Activated T-cell treated with anti-CD3 and anti-CD28 coated beads, Interleukin-2, amount 50 U/mL, for 1 hour (primary cell): ENCODE results near the gene LTN1.
"Not testable (repeated sequence)": the region's sequence is repeated elsewhere in the genome, so short reads cannot be mapped to it uniquely, and the experiment has no call there.

ENCODE experiments used
- DNase-seq: peaks from one replicate; pipeline ENCODE4 v3.0.0-alpha.2; 2020

Gene LTN1, protein sequence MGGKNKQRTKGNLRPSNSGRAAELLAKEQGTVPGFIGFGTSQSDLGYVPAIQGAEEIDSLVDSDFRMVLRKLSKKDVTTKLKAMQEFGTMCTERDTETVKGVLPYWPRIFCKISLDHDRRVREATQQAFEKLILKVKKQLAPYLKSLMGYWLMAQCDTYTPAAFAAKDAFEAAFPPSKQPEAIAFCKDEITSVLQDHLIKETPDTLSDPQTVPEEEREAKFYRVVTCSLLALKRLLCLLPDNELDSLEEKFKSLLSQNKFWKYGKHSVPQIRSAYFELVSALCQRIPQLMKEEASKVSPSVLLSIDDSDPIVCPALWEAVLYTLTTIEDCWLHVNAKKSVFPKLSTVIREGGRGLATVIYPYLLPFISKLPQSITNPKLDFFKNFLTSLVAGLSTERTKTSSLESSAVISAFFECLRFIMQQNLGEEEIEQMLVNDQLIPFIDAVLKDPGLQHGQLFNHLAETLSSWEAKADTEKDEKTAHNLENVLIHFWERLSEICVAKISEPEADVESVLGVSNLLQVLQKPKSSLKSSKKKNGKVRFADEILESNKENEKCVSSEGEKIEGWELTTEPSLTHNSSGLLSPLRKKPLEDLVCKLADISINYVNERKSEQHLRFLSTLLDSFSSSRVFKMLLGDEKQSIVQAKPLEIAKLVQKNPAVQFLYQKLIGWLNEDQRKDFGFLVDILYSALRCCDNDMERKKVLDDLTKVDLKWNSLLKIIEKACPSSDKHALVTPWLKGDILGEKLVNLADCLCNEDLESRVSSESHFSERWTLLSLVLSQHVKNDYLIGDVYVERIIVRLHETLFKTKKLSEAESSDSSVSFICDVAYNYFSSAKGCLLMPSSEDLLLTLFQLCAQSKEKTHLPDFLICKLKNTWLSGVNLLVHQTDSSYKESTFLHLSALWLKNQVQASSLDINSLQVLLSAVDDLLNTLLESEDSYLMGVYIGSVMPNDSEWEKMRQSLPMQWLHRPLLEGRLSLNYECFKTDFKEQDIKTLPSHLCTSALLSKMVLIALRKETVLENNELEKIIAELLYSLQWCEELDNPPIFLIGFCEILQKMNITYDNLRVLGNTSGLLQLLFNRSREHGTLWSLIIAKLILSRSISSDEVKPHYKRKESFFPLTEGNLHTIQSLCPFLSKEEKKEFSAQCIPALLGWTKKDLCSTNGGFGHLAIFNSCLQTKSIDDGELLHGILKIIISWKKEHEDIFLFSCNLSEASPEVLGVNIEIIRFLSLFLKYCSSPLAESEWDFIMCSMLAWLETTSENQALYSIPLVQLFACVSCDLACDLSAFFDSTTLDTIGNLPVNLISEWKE (N-terminal part only)

DNA sequence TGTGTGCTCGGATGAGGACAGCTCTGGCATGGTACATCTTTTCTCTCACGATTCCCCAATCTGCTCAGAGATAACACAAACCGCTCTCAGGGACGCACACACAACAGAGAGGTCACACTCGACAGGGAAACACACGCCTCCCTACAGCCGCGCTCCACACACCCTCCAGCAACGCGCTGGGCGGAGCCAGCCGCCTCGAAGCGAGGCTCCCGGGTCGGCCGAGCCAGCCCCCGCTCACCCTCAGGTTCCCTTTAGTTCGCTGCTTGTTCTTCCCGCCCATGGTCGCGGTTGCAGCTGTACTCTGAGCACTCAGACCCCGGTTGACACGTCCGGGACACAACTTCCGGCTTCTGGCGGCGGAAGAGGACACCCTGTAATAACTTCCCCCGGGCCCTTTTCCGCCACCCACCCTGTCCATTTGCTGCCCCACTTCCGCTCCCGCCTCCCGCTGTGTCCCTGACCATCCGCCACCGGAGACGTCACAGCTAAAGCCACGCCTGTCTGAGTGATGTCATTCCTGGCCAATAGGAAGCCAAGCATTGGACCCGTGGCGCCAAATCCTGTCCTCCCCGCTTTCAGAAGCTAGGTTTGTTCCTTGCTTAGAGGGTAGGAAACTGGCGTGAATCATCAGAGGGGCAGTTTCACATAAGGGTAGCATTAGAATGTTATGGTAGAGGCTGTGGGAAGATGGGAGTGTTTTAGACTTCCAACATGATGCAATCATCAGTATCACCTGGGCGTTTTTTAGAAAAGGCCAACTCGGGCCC lies at the start of gene LTN1:
Gene LTN1, minus strand, starts transcription at position 352 of the 767 bp plus-strand sequence. Its CDS starts 72 bp downstream, at position 280.
- DNase-seq = peak; percentile 98

DNA sequence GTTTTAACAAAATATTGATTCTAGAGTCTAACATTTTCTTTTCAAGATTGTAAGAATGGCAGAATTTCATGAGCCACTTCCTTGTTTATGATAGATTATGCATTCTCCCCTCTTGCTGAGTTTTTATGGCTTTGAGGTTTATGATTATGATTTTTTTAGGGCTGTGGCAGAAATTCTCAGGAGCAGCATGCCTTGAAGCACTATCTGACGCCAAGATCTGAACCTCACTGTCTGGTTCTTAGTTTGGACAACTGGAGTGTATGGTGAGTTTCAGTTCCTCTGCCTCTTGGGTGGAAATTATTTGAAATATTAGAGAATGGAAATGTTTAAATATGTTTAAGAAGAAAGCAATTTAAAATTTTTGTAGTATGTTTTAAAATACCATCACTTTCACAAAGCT lies 42.0 kb upstream of the LTN1 start:
- DNase-seq = no peak

DNA sequence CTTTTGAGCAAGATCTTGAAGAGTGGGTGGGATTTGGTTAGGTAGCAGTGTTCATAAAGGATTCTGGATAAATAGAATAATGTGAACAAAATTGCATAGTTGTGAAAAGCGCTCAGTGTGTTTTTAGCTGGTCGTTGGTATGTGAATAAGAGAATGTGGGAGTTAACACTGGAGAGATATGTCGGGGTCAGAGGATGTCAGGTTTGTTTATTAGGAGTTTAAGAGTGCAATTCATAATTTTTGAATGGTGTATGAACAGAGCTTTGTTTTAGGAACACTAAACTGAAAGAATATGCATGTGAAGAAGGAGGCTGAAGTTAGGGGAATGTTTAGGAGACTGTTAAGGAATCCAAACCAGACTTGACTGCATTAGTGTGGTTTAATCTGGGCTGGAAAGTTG lies 41.2 kb upstream of the LTN1 start:
- no peak for DNase-seq

DNA sequence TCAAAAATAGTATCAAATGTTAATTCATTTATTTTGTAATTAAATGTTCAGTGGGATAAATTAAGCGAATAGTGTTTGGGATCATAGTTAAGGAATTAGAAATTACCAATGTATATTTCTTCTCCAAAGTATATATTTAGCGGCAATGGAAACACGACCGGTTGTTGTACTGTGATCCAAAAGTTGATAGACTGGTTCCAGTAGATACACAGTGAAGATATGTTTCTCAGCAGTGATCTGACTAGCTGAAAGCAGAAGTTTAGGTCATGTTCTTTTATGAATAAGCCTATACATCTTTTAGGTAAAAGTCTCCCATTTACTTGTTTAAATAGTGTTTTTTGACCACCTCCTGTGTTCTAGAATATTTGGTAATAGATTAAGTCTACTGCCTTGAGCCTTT lies 40.6 kb upstream of the LTN1 start:
- no peak for DNase-seq

DNA sequence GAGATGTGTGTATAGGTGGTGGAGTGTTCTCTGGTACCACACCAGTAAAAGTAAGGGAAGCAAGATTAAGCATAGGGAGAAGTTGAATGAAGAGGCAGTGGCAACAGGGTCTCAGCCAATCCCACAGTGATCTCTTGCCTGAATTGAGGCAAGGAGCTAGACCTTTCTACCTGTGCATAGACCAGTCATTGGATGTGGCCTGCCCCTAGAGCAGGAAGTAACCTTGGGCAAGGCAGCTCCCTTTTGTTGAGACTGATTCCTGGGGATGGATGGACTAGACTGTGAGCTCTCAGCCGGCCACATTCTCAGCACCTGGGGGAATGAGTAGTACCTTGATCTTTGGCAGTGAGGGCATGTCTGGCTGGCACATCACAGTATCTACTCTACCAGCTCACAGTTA lies 38.2 kb upstream of the LTN1 start:
- DNase-seq = no peak

DNA sequence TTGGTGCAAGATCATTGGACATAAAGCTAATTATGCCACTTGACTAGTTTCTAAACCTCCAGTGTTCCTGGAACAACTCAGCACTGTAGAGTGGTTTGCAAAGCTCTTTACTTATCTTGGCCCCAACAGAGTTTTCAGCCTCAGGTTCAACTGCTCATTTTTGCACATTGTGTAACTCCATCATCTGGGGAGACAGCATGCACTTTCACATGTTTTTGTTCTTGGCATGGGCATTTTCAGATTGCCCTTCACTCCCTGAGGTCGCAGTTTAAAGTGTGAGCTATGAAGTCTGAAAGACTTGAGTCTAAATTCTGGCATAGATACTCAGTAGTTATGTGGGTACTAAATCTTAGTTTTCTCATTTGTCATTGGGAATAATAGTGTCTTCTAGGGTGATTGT lies 36.8 kb upstream of the LTN1 start:
- DNase-seq = no peak

DNA sequence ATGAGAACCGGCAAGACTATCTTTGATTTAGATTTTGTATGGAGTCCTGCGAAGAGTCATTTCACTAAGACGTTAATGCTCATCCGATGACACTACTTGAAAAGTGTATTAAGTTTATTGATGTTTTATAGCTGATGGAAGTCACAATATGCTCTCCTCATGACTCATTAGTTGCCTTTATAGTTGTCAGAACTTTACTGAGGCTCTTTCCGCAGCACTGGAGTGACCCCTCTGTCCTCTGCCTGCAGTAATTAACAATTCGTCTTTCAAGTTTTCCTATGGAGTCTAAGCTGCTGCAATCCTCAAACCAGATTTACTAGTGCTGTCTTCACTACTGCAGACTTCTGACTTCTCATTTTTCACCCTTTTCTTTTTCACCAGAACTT lies 32.6 kb upstream of the LTN1 start:
- DNase-seq = no peak

DNA sequence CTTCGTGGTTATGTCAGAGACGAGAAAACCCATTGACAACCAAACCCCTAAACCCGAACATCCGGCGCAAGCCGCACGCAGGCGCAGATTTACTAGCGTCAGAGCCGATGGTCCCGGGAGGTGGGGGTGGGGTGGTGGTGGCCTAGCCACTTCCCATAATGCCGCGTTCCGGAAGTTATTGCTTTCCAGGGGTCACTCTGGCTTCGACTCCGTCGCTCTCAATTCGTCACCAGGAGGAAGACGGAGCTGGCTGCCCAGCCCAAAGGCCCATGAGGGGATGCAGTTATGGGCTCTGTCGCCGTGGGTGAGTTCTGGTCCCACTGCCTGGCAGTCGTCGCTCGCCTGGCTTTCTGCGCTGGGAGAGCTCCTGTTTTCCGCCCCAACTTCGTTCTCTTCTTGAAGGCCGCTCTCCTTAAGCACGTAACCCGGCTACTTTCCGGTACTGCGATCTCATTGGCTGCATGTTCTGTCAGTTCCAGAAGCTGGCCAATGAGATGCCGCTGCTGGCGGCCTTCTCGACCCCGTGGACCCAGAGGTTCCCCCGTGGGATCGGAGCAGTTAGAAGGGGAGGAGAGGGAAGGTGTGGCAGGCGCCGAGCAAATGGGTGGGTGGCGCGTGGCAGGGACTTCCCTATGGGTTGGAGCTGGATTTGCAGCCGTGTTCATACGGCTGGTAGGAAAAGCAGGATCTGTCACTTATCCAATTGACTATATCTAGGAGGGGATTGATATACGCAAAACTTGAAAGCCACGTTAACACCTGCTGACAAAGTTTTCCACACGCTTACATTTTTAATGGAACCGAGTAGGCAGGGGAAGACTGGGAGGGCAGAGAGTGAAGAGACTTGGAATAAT lies 32.0 kb upstream of the LTN1 start, which contains the start of gene USP16:
Gene USP16, plus strand, starts transcription at position 195 of the 854 bp plus-strand sequence. CDS start 3,246 bp downstream, outside the sequence.
- peak; percentile 95 for DNase-seq

DNA sequence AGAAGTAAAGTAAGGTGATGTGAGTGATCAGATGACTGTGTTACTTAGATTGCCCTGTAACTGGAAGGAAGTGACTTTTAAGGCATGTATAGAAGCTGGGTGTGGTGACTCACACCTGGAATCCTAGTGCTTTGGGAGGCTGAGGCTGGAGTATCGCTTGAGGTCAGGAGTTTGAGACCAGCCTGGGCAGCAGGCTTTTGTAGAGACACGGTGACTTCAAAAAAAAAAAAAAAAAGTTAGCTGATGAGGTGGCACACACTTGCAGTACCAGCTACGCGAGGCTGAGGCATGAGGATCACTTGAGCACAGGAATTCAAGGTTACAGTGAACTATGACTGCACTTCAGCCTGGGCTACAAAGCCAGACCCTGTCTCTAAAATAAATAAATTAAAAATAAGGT lies 29.5 kb upstream of the LTN1 start:
- no peak for DNase-seq

DNA sequence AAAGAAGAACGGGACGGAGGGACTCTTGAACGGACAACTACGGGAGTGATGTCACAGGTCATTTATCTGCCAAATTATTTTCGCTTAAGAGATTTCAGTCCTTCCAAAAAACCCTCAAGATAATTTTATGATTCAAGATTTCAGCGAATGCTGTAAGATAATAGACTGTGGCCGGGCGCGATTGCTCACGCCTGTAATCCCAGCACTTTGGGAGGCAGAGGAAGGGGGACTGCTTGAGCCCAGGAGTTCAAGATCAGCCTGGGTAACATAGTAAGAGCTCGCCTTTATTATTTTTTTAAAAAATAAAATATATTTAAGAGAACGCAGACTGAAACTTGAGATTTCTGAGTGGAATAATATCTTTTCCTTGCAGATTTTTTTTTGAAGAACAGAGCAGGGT lies 25.9 kb upstream of the LTN1 start:
- no peak for DNase-seq

DNA sequence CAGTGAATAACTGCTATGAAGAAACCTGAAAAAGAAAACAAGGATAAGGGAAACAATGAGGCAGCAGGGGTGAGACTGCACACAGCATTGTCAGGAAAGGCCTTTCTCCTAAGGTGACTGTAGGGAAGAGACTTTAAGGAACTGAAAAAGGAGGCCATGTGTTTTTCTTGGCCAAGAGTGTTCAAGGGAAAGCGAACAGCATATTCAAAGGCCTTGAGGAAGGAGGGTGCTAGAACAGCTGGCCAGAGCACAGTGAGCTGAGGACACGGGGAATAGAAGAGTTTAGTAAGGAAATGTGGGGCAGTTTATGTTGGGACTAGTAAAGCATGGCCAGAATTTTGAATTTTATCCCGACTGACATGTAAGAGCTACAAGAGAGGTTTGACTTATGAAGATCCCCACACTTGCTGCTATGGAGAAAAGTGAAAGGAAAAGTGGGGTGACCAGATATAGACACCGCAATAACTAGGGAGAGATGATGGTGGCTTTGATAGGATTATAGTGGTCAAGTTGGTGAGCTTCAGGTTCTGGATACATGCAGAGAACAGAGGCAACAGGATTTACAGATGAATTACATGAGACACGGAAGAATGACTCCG lies 25.1 kb upstream of the LTN1 start:
- DNase-seq = no peak

DNA sequence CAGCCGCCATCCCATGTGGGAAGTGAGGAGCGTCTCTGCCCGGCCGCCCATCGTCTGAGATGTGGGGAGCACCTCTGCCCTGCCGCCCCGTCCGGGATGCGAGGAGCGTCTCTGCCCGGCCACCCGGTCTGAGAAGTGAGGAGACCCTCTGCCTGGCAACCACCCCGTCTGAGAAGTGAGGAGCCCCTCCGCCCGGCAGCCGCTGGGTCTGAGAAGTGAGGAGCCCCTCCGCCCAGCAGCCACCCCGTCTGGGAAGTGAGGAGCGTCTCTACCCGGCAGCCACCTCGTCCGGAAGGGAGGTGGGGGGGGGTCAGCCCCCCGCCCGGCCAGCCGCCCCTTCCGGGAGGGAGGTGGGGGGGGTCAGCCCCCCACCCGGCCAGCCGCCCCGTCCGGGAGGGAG lies 18.6 kb upstream of the LTN1 start:
- not testable (repeated sequence) for DNase-seq

DNA sequence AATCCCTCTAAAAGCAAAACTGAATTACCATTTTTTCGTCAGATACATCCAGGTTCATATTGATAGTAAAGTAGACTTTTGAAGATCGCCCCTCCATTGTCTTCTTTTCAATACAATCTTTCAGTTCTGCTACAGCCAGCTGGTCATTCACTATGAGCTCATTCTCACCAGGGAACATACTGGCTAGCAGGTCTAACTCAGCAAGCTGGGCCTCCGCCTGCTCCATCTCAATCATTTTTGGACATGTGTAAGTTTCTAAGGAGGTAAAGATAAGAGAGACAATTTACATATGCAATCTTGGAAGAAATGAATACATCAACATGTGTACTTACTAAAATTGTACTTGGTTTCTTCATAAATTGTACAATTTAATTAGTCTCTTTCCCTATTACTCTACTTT lies 15.7 kb upstream of the LTN1 start:
- DNase-seq = no peak

DNA sequence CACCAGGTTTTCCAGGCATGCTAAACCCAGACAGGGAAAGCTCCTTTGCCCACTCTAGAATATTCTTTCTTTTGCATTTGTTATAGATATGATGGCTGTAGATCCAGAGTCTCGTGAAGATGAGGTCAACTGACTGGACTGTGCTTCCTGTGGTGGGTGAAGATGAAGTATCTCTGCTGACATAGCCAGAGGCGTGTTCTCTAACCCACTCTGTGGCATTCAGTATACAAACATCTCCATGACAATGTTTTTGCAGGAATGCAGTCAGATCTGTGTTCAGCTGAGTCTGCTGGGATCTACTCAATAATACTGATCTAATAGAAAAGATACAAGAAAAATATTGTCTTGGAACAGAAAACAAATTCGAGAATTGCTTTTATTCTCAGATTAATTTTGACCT lies 15.1 kb upstream of the LTN1 start:
- DNase-seq = no peak

DNA sequence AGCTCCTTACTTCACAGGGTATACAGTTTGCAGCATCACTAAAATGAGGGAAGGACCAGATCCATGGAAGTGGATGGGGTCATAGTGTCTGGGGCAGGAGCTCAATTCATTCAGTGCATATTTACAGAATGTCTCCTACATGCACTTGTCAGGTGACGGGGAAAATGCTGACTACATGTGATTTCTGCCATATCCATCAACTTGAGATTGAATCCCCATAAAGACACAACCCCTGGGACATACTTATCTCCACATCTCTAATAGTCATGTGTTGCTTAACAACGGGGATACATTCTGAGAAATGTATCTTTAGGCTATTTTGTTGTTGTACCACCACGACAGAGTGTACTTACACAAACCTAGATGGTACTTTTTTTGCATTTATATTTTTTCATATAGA lies 14.5 kb upstream of the LTN1 start:
- DNase-seq = no peak

DNA sequence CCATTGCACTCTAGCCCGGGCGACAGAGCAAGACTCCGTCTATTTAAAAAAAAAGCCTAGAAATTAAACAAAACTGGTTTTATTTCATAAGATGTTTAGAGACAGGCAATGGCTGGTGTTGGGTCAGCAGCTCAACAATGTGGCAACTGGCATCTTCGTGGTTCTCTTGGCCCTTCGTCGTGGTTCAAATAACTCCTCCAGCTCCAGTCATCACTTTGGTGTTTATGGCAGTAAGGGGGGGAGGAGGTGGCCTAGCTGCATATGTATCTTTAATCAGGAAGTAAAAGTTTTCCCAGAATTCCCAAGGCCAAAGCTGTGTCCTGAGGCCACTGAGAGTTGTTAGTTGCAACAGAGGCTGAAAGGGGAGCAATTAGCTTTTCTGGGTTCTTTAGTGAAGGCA lies 13.0 kb upstream of the LTN1 start:
- no peak for DNase-seq

DNA sequence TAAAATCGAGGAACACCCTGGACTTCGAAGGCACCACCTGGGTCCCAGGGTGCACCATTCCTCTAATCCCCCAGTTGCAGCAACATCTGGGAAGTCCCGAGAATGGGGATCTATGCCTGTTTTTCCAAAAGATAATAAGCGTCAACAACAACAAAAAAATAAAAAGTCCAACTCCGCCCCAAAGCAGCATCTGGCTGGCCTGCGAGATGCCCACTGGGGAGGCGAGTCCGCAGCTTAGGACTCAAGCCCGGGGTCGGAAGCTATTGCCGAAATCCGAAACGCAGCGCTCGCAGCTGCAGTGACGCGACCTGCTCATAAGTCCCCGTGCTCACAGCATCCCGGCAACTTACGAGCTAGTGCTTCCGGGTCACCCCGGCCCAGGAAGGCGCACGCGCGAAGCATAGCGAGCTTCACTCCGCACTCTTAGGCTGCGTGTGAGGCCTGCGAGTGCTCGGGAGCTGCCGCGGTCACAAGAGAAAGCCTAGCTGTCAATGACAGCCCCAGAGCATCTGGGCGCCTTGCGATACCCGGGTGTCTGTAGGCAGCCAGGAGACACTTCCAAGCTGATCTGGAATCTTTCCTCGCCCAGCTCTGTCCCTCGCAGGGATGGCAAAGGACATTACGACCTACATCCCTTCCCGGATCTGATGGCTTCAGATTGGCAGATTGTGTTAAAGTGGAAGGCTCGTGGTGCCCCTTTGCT lies 9.9 kb upstream of the LTN1 start:
- DNase-seq = peak; percentile 93

DNA sequence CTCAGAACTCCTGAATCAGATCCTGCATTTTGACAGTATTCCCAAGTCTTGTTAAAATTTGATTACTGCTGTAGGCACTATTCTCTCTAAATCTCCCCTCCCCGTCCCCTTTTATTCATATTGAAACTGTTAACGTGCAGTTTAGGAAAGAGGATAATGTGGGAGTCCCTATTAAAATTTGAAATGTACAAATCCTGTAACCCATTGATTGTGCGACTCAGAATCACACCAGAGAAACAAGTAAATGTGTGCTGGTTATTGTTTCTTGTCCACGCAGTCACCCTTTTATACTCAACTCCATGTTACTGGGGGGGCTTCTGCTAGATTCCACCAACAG lies 584 bp upstream of the LTN1 start:
- no peak for DNase-seq

DNA sequence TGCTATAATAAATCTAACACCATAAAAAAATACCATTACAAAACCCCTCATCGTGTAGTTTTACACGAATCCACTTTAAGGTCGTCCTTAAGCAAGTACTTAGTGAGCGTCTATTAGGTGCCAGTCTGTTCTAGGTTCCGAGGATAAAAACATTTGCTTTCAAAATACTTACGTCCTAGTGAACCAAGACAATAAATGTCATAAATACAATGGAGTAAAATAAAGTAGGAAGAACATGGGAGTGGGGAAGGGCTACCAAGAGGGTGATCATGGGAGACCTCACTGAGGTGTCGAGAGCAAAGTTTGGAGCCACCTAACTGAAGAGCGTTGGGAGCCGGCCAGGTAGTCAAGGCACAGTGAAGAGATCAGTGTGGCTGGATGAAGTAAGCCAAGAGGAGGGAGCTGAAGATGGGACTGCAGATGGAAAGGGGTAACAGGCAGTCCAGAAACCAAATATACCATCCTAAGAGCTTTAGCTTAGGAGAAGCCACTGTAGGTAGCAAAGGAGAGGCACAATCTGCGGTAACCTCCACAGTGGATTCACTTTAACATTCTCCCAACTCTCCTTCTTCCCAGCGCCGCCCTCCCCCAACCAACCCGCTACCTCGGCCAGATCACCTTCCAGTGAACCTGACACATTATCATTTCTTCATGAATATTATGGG lies 684 bp downstream of the LTN1 start:
- no peak for DNase-seq

DNA sequence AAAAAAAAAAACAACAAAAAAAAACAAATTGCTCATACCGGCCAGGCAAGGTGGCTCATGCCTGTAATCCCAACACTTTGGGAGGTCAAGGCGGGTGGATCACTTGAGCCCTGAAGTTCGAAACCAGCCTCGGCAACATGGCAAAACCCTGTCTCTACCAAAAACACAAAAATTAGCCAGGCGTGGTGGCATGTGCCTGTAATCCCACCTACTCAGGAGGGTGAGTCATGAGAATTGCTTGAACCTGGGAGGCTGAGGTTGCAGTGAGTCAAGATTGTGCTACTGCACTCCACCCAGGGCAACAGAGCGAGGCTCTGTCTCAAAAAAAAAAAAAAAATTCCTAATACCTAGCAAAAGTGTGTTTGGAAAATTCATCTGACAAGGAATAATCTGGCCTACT lies 4.5 kb downstream of the LTN1 start:
- DNase-seq = not testable (repeated sequence)
